HG03432 (cell line): ENCODE measurements around the gene OR52K1.

Source experiments
- ATAC-seq: cut with Tn5 transposase; IDR thresholded peaks from one replicate; pipeline ENCODE4 v1.9.1; 2021; ENCODE audit warnings: mild to moderate bottlenecking, moderate library complexity; ENCODE audit not compliant: unreplicated experiment

OR52K1 gene

GRCh38 chr11:4482445-4482844 lies at the start of gene OR52K1:
OR52K1 (plus strand) TSS chr11:4482646; CDS start chr11:4488901, 6,255 bp downstream.
- no peak for ATAC-seq

- ATAC-seq: no peak
These were observed 48.6 kb upstream of the OR52K1 start for GRCh38 chr11:4433856-4434255.

GRCh38 chr11:4436411-4436810 lies 46.0 kb upstream of the OR52K1 start:
- ATAC-seq: no peak

- no peak for ATAC-seq
These were observed 40.9 kb upstream of the OR52K1 start for GRCh38 chr11:4441515-4441914.

- ATAC-seq: no peak
These were observed 39.1 kb upstream of the OR52K1 start for GRCh38 chr11:4443232-4443891.

GRCh38 chr11:4448995-4449394 lies 33.5 kb upstream of the OR52K1 start, which contains the start of gene OR52K2:
OR52K2 (plus strand) TSS chr11:4449295; CDS start chr11:4449340, 45 bp downstream.
- ATAC-seq: no peak

GRCh38 chr11:4453118-4453517 lies 29.3 kb upstream of the OR52K1 start:
- ATAC-seq: no peak

GRCh38 chr11:4454021-4454420 lies 28.4 kb upstream of the OR52K1 start:
- no peak for ATAC-seq

GRCh38 chr11:4455419-4455818 lies 27.0 kb upstream of the OR52K1 start:
- no peak for ATAC-seq

GRCh38 chr11:4459500-4459899 lies 22.9 kb upstream of the OR52K1 start:
- ATAC-seq: peak; percentile 80

- ATAC-seq: no peak
These were observed 22.3 kb upstream of the OR52K1 start for GRCh38 chr11:4460151-4460550.

- ATAC-seq: no peak
These were observed 18.0 kb upstream of the OR52K1 start for GRCh38 chr11:4464216-4465159.

GRCh38 chr11:4465407-4465806 lies 17.0 kb upstream of the OR52K1 start:
- ATAC-seq: no peak

- no peak for ATAC-seq
These were observed 16.1 kb upstream of the OR52K1 start for GRCh38 chr11:4466131-4466870.

- ATAC-seq: peak; percentile 52
These were observed 15.5 kb upstream of the OR52K1 start for GRCh38 chr11:4466871-4467442.

- peak; percentile 50 for ATAC-seq
These were observed 14.4 kb upstream of the OR52K1 start for GRCh38 chr11:4467811-4468606.

GRCh38 chr11:4479644-4480043 lies 2.8 kb upstream of the OR52K1 start:
- ATAC-seq: no peak

GRCh38 chr11:4480577-4481239 lies 1.7 kb upstream of the OR52K1 start:
- ATAC-seq: no peak

GRCh38 chr11:4481240-4481582 lies 1.2 kb upstream of the OR52K1 start:
- no peak for ATAC-seq

GRCh38 chr11:4484310-4484709 lies 1.9 kb downstream of the OR52K1 start:
- no peak for ATAC-seq
